GM19328 (cell line): Measurements from ENCODE around the gene SRSF1.
"Not testable (repeated sequence)": the region's sequence is repeated elsewhere in the genome, so short reads cannot be mapped to it uniquely, and the experiment has no call there.

Source experiments
- ATAC-seq: cut with Tn5 transposase; IDR thresholded peaks from one replicate; pipeline ENCODE4 v1.9.1; 2021; ENCODE audit warnings: mild to moderate bottlenecking, moderate library complexity; ENCODE audit not compliant: unreplicated experiment

Gene SRSF1

GRCh38 chr17:57993471-57994365 is 13.3 kb downstream of the SRSF1 start:
- no peak for ATAC-seq

DNA sequence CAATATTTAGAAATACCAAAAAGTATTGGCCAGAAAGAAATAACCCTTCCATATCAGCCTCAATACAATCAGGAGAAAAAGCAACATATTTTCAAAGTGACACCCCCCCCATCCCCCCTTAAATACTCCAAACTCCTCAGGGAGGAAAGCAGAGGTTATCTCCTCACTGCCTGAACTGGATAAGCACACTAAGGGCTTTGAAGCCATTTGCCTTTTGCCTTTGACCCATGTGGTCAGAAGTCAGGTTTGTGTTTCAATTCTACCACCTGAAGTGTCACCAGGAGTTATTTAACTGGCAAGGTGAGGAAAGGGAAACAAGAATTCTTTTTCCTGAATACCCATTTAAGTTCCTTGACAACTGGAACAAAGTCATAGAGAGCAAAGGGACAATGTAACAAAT is 15.5 kb downstream of the SRSF1 start:
- no peak for ATAC-seq

DNA sequence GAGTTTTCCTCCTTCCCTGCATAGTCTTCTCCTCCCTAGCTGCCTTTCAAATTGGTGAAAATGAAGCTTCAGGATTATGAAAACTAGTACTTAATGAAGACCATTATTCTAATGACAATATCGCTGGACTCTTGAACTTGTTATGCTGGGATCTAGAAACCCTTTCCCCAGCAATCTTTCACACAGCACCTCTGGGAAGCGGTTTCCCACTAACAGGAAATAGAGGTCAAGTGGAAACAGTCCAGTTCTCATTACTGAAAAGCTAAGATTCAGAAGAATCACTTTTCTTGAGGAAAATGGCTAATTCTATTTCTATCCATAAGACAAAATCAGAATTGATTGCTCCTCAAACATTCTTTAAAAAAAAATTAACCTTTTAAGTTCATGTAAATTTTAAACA is 17.0 kb downstream of the SRSF1 start:
- ATAC-seq, result no peak

DNA sequence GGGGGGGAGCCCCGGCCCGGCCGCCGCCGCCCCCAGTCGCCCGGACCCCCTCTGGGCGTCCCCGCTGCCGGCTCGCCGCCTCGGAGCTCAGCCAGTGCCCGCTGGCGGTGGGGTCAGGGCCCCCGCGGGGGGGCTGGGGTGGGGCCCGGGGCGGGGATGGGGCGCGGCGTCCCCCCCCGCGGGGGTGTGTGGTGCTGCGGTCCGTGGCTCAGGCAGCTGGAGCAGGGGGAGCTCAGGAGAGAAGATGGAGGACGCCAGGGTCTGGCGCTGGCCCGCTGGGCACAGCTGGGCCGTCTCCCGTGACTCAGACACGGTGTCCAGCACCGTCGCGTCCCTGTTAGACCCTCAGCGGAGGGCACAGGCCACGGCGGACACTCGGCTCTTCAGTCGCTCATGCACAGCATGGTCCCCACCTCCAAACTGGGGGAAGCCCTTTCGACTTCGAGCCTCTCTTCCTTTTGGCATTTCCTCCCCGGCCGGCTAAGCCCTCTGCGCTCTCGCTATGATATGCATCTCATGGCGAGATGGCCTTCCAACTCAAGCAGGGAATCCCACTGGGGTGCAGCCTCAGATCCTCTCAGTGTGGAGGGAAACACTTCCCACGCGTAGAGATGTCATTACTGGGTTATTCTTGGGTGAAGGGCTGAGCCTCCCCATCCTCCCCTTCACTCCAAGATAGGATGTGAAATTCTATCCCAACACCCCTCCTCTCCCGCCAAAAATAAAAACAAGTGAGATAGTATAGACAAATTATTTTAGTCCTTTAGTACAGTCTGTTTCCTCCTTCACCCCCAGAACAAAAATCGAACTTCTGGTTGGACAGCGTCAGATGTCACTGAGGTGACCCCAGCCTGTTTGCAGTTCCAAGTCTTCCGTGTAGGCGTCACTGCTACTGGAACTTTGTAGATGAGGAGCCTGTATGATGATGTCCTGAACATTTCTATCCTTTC is 18.5 kb downstream of the SRSF1 start:
- peak; percentile 70 for ATAC-seq

DNA sequence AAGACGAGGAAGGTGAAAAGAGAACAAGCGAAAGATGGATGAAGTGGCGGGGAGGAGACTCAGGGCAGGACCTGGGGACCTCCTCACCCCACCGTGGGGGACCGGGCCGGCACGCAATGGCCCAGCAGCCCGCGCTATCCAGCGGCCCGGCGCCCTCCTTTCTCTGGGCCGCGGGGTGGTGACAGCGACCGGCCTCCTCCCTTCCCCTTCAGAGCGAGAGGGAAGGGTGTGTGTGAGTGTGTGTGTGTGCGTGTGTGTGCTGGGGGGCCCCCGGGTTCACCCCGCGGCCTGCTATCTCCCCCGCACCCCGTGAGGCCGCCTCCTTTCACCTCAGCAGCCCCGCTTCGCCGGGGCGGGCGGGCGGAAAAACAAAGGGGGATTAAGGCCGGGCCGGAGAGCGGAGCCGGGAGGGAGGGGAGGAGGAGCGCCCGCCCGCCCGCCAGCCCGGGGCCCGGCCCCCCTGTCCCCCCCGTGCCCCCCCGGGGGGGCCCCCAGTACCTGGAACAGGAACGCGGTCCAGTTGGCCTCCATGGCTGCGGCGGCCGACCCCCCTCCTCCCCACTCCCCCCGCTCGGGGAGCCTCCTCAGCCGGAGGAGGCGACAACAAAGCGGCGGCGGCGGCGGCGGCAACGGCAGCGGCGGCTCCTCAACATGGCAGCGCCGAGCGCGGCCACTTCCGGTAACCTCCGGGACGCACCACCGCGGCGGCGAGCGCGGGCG is 19.3 kb downstream of the SRSF1 start, which contains the start of gene VEZF1:
Gene VEZF1, minus strand, starts transcription at position 674 of the 720 bp plus-strand sequence. Its CDS starts 143 bp downstream, at position 531.
- peak; percentile 69 for ATAC-seq

DNA sequence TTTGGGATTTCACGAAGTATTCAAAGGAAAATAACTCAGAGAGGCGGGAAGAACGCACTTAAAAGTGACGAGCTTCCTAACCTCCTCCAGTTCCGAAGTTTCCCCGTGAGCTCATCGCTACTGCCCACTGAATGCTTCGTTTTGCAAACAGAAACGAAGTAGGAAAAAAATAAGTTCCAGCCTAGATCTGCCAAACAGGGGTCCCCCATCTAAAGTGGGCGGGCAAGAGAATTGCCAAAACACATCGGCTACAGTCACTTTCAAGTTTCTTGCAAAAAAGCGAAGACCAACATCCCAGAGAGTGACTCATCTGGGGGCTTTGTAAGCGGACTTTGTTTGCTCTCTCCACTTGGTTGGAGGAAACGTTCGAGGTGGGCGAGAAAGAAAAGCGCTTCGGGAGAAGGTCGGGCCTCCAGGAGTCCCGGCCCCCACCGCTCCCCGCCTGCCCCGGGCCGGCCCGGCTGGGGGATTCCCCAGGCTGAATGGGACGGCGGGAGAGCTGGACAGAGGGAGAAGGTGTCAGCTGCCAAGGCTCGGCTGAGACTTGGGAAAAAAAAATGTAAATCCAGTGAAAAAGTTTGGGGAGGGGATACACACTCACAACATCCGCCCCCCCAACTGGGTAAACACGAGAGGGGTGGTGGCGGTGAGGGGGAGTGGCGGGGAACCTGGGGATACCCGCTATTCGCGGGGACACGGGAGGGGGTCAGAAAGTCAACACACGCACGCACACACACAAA is 20.0 kb downstream of the SRSF1 start:
- ATAC-seq, result no peak

DNA sequence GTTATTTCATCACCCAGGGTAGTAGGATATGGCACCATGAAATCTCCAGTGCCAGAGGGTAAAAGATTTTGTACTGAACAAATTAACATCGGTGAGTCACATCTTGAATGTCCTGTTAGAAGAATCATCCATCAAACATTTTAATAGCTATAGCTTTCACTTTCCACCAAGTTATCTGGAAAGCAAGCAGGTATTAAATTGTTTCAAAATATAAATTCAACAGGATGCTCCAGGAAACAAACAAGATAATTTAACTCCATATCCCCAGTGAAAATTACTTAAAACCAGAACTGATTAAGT is 21.4 kb downstream of the SRSF1 start:
- no peak for ATAC-seq

DNA sequence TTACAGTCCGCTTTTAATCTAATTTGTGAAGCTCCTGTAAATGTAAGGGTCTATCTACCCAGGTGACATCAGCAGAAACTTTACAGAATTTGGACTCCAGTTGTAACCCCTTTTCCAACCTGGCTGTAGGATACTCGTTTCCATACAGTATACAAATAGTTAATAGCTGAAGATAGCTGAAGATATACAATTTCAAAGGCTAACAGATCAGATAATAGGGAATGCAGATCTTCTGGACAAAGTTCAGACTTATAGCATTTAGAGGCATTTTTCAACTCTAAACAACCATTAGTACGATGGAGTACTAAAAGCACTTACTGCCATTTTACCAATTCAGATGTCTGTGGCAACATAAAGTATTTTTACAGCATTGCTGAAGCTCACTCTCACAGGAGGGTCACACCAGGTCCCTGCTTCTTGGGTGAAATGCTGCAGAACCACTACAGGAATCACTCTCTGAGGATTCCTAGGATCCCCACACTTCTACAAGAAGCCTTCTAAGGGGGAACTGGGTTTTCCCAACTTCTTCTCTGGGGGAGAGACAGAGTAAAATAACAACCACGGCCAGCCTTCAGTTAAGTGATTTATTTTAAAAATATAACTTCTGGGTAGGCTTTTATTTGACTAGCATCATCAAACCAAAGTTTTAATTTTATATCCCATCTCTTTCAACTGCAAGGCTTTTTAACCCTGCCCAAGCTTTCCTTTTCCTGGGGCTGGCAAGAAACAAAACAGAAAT is 21.9 kb downstream of the SRSF1 start:
- no peak for ATAC-seq

GRCh38 chr17:57984261-57984890 is 22.7 kb downstream of the SRSF1 start:
- no peak for ATAC-seq

DNA sequence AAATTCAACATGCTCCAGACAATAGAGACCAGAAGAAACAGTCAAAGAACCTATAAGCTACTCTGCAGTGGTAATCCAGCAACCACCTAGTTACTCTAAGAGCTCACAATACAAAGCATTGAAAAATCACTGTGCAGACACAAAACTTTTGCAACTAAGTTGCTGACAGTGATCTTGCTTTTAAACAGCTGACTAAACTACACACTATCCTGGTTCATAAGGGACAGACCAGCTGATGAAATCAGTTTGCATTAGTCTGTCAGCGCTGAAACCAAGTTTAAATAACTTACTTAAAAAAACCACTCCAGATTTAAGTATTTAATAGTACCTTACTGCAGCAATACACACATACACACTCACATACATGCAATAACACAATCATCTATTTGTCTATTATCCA is 23.6 kb downstream of the SRSF1 start:
- no peak for ATAC-seq

- no peak for ATAC-seq
Measured at GRCh38 chr17:57982452-57983170, 24.4 kb downstream of the SRSF1 start.

GRCh38 chr17:57980522-57980921 is 26.5 kb downstream of the SRSF1 start:
- ATAC-seq, result no peak

DNA sequence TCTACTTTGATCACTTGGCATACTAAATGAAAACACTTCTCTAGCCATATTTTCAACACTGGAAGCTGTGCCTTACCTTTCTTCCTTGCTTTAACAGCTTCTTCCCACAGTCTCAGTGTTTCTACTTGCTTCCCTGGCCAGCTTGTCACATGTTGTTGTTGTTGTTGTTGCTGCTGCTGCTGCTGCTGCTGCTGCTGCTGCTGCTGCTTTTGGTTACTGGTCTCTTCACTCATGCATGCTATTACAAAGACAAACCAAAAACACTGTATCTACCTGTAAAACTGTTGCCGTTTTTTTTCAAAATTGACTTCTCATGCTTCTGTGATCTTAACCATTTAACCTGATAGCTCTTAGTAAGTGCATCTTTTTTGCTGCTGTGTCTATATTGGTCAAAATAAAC is 28.0 kb downstream of the SRSF1 start:
- no peak for ATAC-seq

DNA sequence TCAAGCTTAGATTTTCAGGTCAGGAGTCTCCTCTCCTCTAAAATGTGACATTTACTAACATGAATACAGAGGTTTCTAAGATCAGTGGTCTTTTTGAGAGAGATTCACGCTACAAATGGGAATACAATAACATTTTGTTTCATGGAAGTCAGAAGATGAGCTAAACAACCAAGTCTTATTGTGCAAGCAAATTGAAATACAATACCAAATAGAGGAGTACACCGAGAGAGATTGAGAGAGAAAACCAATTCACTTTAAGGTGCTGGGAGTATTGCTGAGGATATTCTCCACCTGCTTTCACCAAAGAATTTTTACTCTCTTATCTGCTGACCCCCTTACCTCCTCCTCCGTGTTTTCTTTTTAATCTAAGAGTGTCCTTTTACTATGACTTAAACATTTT is 30.5 kb downstream of the SRSF1 start:
- ATAC-seq, result no peak

- no peak for ATAC-seq
Measured at GRCh38 chr17:57975044-57975443, 32.0 kb downstream of the SRSF1 start.

DNA sequence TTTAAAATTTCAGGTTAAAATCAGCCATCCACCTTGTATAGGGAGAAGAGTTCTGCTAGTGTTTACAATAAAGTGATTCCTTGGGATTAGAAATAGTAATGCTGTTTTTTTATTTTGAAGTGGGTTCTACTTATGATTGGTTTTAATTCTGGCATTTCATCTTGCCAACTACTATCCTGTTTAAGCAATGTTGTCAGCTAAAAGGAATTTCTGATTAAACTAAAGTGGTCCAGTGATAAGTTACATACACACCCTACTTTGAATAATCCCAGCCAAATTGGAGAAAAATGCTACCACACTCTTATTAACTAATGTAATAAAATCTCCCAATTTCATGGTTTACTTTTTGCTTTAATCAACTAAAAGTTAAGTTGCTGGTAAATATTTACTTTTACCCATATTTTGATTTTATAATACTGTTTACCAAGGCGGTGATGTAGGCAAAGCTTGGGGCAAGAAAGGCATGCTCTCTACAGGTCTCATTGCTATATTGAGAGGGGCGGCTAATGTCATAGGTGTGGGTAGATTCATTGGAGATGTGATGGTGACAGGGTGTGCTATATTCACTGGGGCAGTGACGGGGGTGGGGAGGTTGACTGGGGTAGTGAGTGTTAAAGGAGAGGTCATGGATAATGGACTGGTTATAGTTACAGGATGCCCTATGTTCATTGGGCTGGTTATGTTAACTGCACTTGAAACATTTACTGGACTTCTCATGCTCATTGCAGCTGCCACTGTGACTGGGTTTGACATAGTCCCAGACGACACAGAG is 32.8 kb downstream of the SRSF1 start:
- not testable (repeated sequence) for ATAC-seq

- no peak for ATAC-seq
Measured at GRCh38 chr17:57972151-57972550, 34.9 kb downstream of the SRSF1 start.

DNA sequence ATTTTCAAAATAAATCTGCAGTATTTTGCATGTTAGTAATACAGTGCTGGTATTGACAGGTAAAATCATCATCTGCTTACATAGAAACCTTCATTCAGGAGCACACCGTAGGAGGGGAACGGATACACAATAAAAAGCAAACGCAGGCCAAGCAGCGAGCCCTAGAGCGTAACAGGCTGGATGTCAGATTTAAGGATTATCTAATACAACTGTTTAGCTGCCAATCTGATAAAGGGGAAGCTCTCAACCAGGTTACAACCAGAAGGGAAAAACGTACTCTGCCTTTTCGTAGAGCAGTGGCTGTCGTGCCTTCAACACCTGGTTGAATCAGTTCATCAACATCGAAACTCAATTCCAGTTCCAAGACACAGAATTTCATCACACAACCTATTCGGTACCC is 35.5 kb downstream of the SRSF1 start:
- no peak for ATAC-seq
